AG08396 (cell line): Measurements from ENCODE around the gene BTBD9.

Experiments
- DNase-seq: peaks from one replicate; pipeline ENCODE4 v3.0.0; 2012; ENCODE audit warnings: low spot score, mixed read lengths

Gene BTBD9

GRCh38 chr6:38507173-38507572 lies 132.6 kb downstream of the BTBD9 start:
- DNase-seq, result no peak

DNA sequence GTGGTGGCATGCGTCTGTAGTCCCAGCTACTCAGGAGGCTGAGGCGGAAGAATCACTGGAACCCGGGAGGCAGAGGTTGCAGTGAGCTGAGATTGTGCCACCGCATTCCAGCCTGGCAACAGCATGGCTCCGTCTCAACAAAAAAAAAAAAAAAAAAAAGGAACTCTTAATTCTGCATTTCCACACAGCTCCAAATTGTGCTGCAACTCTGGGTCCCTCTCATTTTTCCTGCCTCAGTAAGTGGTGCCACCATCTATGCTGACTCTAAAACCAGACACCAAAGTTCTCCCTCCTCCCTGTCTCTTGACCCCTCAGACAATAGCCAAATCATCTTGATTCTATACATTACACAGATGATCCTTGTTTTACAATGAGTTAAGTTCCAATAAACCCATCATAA lies 133.9 kb downstream of the BTBD9 start:
- no peak for DNase-seq

DNA sequence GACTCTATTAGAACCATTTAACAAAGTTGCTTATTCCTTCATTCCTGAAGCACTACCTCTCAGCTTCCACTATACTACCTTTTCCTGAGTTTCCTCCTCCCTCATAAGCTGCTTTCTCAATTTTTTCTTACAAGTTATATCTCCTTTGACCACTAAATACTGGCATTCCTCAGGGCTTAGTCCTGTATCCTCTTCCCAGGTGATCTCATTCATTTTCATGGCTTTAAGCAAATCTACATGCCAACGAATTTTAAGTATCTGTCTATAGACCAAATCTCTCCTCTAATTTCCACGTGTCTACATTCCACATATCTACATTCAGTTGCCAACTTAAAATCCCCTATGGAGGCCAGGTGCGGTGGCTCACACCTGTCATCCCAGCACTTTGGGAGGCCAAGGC lies 134.7 kb downstream of the BTBD9 start:
- no peak for DNase-seq

GRCh38 chr6:38503960-38504682 lies 135.6 kb downstream of the BTBD9 start:
- DNase-seq, result no peak

DNA sequence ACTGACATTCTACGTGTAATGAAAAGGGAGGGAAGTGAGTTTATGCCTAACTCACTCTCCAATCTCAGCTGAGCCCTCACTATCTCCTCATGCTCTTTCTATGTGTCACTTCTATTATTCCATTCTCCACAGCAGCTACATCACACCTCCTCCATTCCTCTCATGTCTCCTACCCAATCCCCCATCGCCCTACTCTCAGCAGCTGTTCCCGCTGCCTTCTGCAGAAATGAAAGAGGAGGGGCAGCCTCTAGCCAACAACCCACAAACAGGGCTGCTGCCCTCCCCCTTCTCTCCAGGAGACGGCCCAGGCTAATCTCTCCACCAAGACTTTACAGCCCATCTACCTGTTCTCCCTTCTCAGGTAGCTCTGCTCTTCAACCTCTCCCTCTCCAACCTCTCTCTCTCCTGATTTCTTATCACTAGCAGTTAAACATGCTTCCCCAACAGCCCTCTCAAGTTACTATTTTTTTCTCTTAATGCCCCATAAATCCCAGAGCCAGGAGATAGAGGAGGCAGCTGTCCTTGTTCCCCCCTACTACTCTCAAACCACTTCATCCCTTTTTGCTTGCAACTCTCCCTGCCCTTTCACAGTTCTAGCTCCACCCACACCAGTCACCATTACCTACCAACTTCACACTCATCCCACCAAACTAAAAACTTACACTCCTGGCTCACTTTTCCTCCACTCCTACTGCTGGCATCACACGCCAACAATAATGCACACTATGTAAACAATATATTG lies 136.5 kb downstream of the BTBD9 start:
- DNase-seq, result no peak

DNA sequence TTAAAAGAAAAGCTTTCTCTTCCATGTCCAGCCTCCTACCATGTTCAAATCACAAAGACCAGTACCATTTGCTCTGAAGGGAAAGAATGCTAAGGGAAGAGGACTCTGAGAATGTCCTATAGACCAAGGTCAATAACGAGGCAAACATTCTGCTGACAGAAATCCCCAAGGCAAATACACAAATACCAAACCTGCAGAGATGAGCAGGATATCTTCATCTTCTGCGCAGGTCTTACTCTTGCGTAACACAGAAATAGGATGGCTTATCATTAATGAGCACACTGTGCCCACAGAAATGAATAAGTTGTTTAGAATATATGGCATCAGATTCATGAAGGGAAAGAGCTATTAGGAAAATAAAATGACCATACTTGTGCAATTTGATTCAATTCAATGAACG lies 137.3 kb downstream of the BTBD9 start:
- DNase-seq, result no peak

DNA sequence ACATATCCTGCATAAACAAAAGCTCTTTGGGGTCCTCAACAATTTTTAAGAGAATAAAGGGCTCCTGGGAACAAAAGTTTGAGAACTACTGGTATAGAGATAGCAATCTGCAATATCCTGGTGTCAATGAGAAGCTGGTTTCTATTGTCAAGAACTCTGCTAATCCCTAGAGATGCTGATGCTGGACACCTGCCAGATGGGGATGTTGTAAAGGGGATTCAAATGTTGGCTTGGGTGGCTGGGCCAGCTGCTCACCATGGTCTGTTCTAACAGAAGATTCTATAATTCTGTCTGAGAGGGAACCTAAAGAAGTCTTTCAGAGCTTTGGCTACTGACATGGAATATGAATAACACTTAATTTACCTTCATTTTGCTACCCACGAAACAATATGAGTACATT lies 137.8 kb downstream of the BTBD9 start:
- DNase-seq, result no peak

- DNase-seq, result no peak
Measured at GRCh38 chr6:38499529-38500096, 140.1 kb downstream of the BTBD9 start.

DNA sequence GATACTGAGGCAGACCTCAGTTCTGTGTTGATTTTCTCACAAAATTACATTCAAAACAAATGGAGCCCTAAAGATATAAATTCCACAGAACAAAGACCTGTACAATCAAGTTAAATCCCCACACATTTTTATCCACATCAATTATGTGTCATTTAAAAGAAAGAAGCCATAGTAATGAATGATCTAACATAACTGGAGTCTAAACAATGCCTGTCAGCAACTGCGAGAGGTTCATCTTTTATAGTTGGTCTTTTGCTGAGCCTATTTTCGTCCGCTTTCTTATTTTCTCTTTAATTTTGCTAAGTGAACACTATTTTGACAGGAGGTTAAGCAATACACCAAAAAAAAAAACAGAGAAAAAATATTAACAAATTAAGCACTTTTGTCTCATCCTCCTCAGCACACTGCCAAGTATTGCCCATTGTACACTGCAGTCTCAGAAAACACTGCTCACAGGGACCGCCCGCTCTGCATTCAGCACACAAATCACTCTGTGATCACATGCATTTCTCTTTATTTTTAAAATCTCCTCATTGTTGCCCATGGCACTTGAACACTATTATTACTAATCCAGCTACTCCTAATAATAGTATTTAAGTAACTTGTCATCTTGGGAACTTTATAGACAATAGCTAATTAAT lies 140.8 kb downstream of the BTBD9 start:
- DNase-seq, result no peak

DNA sequence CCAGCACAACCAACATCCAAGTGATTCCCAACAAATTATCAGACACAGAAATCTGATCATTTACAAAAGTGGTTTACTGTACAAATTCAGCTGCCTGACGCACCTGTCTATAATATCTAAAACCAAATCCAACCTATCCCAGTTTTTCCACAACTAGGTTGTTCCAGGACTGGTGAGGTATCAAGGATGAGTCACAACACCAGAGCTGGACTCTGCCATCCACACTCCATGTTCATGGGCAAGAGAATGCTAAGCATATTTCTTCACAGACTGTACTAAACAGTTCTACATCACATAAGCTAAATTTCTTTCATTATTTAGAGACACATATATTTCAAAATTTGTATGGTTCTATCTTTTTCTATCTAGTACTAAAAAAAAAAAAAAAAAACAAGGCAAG lies 141.6 kb downstream of the BTBD9 start:
- no peak for DNase-seq

- no peak for DNase-seq
Measured at GRCh38 chr6:38497546-38497945, 142.2 kb downstream of the BTBD9 start.

DNA sequence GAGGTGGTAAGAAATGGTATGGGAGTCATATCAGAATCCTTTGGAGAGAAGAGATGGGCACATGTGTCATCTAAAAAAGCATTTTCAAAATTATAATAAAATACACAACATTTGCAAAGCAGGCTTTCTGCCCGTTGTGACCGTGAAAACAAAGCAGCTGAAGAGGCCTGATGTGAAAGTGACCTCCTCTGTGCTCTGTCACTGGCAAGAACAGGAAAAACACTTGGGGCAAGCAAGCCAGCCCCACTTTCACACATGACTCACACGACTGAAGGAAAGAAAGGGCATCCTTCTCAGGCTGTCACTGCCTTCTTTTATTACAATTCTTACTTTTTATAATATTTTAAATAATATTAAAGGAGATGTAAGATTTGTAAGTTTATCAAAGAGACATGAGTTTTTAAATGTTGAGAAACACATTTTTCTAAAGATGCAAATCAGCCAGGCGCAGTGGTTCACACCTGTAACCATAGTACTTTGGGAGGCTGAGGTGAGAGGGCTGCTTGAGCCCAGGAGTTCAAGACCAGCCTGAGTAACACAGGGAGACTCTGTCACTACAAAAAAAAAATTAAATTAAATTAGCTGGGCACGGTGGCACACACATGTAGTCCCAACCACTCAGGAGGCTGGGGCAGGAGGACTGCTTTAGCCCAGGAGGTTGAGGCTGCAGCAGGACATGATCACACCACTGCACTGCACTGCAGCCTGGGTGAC lies 143.7 kb downstream of the BTBD9 start:
- DNase-seq, result no peak

DNA sequence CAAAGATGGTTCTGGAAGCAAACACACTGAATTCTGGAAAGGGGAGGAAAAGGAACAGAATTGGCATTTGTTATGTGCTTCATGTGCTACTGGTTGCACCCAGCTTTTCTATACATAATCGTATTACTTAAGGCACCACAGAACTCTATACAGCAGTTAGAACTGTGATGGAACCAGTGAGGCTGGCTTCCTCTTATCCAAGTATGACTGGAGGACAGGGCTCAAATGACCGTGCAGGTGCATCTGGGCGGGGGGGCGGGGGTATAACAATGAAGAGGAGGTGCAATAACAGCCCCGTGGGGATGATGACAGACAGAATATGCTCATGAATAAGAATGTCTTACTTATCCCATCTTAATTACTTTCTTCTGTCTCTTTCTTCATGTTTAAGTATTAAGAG lies 144.2 kb downstream of the BTBD9 start:
- no peak for DNase-seq

DNA sequence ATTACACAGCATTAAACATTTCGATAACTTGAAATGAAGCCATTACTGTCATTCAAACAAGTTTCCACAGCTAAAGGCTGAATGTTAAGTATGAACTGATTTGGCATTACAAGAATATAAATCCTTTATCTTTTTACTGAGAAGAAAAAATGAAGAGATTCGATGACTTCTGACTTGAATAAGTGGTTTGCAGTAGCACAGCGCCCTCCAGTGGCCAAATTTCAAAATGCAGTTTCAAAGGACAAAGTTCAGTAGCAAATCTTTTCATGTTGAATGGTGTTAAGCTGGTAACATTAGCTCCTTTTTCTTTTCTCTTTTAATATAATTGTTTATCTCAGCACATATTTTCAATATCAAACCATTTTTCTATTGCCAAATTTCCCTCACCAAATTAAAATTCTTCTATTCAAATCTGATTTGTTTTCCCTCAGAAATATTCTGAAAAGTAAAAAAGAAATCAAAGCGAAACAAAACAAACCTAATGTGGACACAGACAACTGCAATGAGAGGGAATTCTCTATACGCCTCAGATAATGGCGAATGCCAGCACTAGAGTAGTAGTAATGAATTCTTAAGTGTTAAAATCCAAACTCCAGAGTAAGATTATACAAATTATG lies 145.7 kb downstream of the BTBD9 start:
- no peak for DNase-seq

- no peak for DNase-seq
Measured at GRCh38 chr6:38492031-38492430, 147.7 kb downstream of the BTBD9 start.

DNA sequence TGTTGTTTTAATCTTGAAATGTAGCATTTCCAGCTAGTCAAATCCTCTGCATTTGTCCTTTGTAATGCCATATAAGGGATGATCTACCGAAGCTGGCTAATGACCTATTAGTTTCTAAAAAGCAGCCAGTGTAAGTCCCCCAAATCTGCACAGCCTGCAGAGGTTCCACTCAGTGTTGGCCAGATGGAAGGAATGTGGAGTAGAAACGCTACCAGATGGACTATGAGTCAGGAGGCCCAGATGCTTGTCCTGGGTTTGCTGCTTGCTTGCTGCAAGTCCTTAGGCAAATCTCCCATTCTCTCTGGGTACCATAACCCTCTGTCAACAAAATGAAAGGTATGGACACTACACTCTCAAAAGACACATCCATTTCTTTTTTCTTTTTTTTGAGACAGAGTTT lies 149.8 kb downstream of the BTBD9 start:
- DNase-seq, result peak; percentile 43

GRCh38 chr6:38487423-38487822 lies 152.3 kb downstream of the BTBD9 start:
- no peak for DNase-seq

- no peak for DNase-seq
Measured at GRCh38 chr6:38485488-38485887, 154.2 kb downstream of the BTBD9 start.

- DNase-seq, result no peak
Measured at GRCh38 chr6:38484656-38485055, 155.1 kb downstream of the BTBD9 start.

DNA sequence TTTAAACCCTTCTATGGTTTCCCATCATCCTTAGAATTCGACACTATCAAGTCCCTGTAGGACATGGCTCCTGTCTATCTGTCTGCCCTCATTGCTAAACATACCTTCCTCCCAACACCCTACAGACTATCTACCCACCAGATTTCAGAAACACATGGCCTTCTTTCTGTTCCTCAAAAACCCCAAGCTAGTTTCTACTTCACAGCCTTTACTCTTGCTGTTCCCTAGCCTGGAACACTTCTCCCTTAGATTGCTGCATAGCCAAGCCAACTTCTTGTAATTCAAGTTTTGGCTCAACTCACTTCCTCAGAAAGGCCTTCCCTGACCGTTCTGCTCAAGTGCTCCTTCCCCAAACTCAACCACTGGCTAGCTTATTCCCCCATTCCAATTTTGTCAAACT lies 156.2 kb downstream of the BTBD9 start:
- no peak for DNase-seq

- DNase-seq, result no peak
Measured at GRCh38 chr6:38482466-38482865, 157.3 kb downstream of the BTBD9 start.

- DNase-seq, result no peak
Measured at GRCh38 chr6:38481851-38482250, 157.9 kb downstream of the BTBD9 start.
